HepG2 (cell line): Measurements from ENCODE around the gene CHRNB2. TPM values are rescaled to one million over a fixed set of nuclear protein-coding genes. Genes with fewer than 3 reads are reported as not detected.

Source experiments
- ATAC-seq: fragments of 200-7000 bp; cut with Tn5 transposase; 3 replicates; pipeline ENCODE4 v1.9.1; 2020; ENCODE audit warnings: mild to moderate bottlenecking, moderate library complexity
- BruUV-seq: library from RNA; stranded (reverse); fragments of 400-500 nt; replicated peaks from 2 replicates; lab custom pipeline; 2021; lab: Mats Ljungman, UMichigan
- CTCF ChIA-PET: fragments of 300-600 bp; formaldehyde crosslinking; extraction: SDS; loops from one replicate; lab custom pipeline; 2021; ENCODE audit warnings: low total read pairs, inconsistent platforms, low intra/inter-chr PET ratio; lab: Yijun Ruan, JAX
- POLR2A ChIA-PET: fragments of 350-600 bp; sonication (Branson Sonifier 250); formaldehyde crosslinking; loops from one replicate; lab custom pipeline; 2020; ENCODE audit warnings: antibody characterized with exemption, inconsistent platforms; lab: Yijun Ruan, JAX
- DNase-seq: peaks from one replicate; pipeline ENCODE4 v3.0.0-alpha.2; 2015; ENCODE audit warnings: low spot score
- FAIRE-seq: peaks from 3 replicates; lab custom pipeline; 2011; peaks lifted over from hg19 to GRCh38; lab: Jason Lieb, UNC
- H2AFZ ChIP-seq: one replicate; pipeline ENCODE4 v1.6.1; 2011; ENCODE audit warnings: low read length, inconsistent platforms
- H3K27ac ChIP-seq: fragments of 300-600 bp; 3 replicates; pipeline ENCODE4 v1.8.0; 2011; ENCODE audit warnings: mixed run types, mild to moderate bottlenecking, mixed read lengths, low read length, inconsistent platforms; ENCODE audit not compliant: insufficient read depth; ENCODE audit errors: extremely low read length
- H3K27me3 ChIP-seq, 2 experiments: fragments of 200-600 bp in 1 of 2; 2 replicates in 1 of 2; 3 replicates in 1 of 2; pipeline versions ENCODE4 v1.6.0 to v1.8.0; 2011; ENCODE audit warnings: low read length in 2 of 2, mild to moderate bottlenecking in 2 of 2, moderate library complexity in 2 of 2, inconsistent platforms in 1 of 2; ENCODE audit not compliant: insufficient read depth in 2 of 2, control insufficient read depth in 1 of 2
- H3K36me3 ChIP-seq, 2 experiments: fragments of 200-600 bp in 1 of 2; replicated peaks in 1 of 2; 2 replicates in 1 of 2; 3 replicates in 1 of 2; pipeline versions ENCODE4 v1.5.1 to v1.8.0; 2011; ENCODE audit warnings: low read length in 2 of 2, inconsistent platforms in 1 of 2; ENCODE audit not compliant: insufficient read depth in 2 of 2, control insufficient read depth in 1 of 2
- H3K4me1 ChIP-seq: 2 replicates; pipeline ENCODE4 v1.5.1; 2012; ENCODE audit warnings: low read length, inconsistent platforms; ENCODE audit not compliant: insufficient read depth
- H3K4me2 ChIP-seq: 2 replicates; pipeline ENCODE4 v1.6.0; 2011; ENCODE audit warnings: low read depth, low read length, inconsistent platforms
- H3K4me3 ChIP-seq, 3 experiments: fragments of 200-600 bp in 1 of 3; sonication (generic), shearing (Covaris generic) in 1 of 3; replicated peaks in 1 of 3; 2 replicates each; pipeline ENCODE4 v1.5.1; 2011 to 2016; ENCODE audit warnings: low read length in 3 of 3, inconsistent platforms in 2 of 3, low read depth in 2 of 3, mild to moderate bottlenecking in 2 of 3, control low read depth in 1 of 3, mixed read lengths in 1 of 3; ENCODE audit not compliant: insufficient read depth in 1 of 3
- H3K79me2 ChIP-seq: one replicate; pipeline ENCODE4 v1.6.1; 2011; ENCODE audit warnings: low read length, inconsistent platforms; ENCODE audit not compliant: insufficient read depth
- H3K9ac ChIP-seq: 2 replicates; pipeline ENCODE4 v1.6.0; 2011; ENCODE audit warnings: mild to moderate bottlenecking, low read depth, low read length, inconsistent platforms; ENCODE audit not compliant: insufficient read depth
- H3K9me3 ChIP-seq: 2 replicates; pipeline ENCODE4 v1.5.1; 2012; ENCODE audit warnings: mild to moderate bottlenecking, low read length
- H4K20me1 ChIP-seq: 2 replicates; pipeline ENCODE4 v1.6.0; 2011; ENCODE audit warnings: inconsistent platforms, mild to moderate bottlenecking, low read length, moderate library complexity; ENCODE audit not compliant: insufficient read depth
- CEBPB ChIP-seq: IDR thresholded peaks from 2 replicates; pipeline ENCODE4 v1.6.1; 2011; ENCODE audit warnings: low read depth, low read length, improper control_type of control experiment, borderline replicate concordance
- DMAP1 ChIP-seq: IDR thresholded peaks from 2 replicates; pipeline ENCODE4 v1.6.1; 2016
- HBP1 ChIP-seq: IDR thresholded peaks from 2 replicates; pipeline ENCODE4 v1.6.1; 2016; ENCODE audit warnings: low read depth, control low read depth
- HCFC1 ChIP-seq: fragments of 150-350 bp; IDR thresholded peaks from 2 replicates; pipeline ENCODE4 v1.6.1; 2014; ENCODE audit warnings: low read depth, low read length
- PHB2 ChIP-seq: fragments of 450-650 bp; IDR thresholded peaks from 2 replicates; pipeline ENCODE4 v1.6.1; 2018; ENCODE audit not compliant: partially characterized antibody
- PHF21A ChIP-seq: sonication (generic); formaldehyde crosslinking; IDR thresholded peaks from 2 replicates; pipeline ENCODE4 v1.5.0; 2020; ENCODE audit warnings: mild to moderate bottlenecking, missing genetic modification reagents
- SNAI1 ChIP-seq: sonication (generic); formaldehyde crosslinking; IDR thresholded peaks from 2 replicates; pipeline ENCODE4 v1.5.0; 2020; ENCODE audit warnings: mild to moderate bottlenecking, missing genetic modification reagents, borderline replicate concordance
- TBL1XR1 ChIP-seq: fragments of 150-350 bp; IDR thresholded peaks from 2 replicates; pipeline ENCODE4 v1.6.1; 2014; ENCODE audit warnings: borderline replicate concordance, low read length; ENCODE audit not compliant: partially characterized antibody
- ZNF670 ChIP-seq: sonication (generic); formaldehyde crosslinking; IDR thresholded peaks from 2 replicates; pipeline ENCODE4 v1.8.0; 2022; ENCODE audit warnings: mild to moderate bottlenecking, missing genetic modification reagents, borderline replicate concordance
- ZNF788 ChIP-seq: sonication (generic); formaldehyde crosslinking; IDR thresholded peaks from 2 replicates; pipeline ENCODE4 v1.5.0; 2020; ENCODE audit warnings: mild to moderate bottlenecking, missing genetic modification reagents, borderline replicate concordance
- WGBS: methylation state at CpG from one replicate; pipeline ENCODE4 v1.1.6; 2017; ENCODE audit warnings: low lambda C conversion rate; 5-methylcytosine and 5-hydroxymethylcytosine counted together
- in situ Hi-C: cut with HindIII; loops from 2 replicates; pipeline ENCODE4 v1.10.0; 2017; ENCODE audit warnings: low pct_unique_long_range_greater_than_20kb; ENCODE audit not compliant: extremely low pct_ligation_motif_present
- intact Hi-C: fragments of 100-400 bp; cut with micrococcal nuclease; formaldehyde crosslinking; loops from one replicate; pipeline ENCODE4 v1.10.0; 2022; ENCODE audit not compliant: unreplicated experiment
- polyA plus RNA-seq, 8 experiments: library from polyadenylated mRNA; depleted of rRNA in 3 of 8; stranded (reverse) in 7 of 8; unstranded in 1 of 8; fragments of >200 nt; fragmentation: Illumina TruSeq in 4 of 8; extraction: Trizol in 4 of 8; gene quantifications; 2 replicates each; pipeline versions ENCODE4 v1.2.1 to v1.2.3, GENCODE V29; 2011 to 2016; ENCODE audit warnings: low read depth in 4 of 8, missing spikeins in 1 of 8, mixed read lengths in 1 of 8; ENCODE audit not compliant: insufficient read depth in 1 of 8
- total RNA-seq, 5 experiments: library from RNA; depleted of rRNA; stranded (reverse); fragments of >200 nt; fragmentation: Illumina TruSeq; extraction: Trizol; gene quantifications; 2 replicates each; pipeline ENCODE4 v1.2.3, GENCODE V29; 2016; ENCODE audit warnings: low read depth in 1 of 5

Gene CHRNB2
- total and polyA plus RNA-seq, 2 of the 13 experiments (the other 11 are each of a cell fraction or from before 2014, with no cell fraction given), result 0.03 to 0.07 TPM

GRCh38 chr1:154594811-154595210, 27.2 kb downstream of the CHRNB2 start:
- H4K20me1 ChIP-seq, result peaks cover 7% of the 10 kb centered on the region; the same call in 1 of the 2 replicates
- WGBS, result 95% methylated on average over 7 of the region's 7 CpGs

More at GRCh38 chr1:154594811-154595210, 27.2 kb downstream of the CHRNB2 start:
- H3K4me1 ChIP-seq, result 0 out of 2 replicates have a peak, but pooled peaks cover 7% of the 10 kb centered on the region
- DNase-seq (no peak), ATAC-seq (no peak), FAIRE-seq (no peak)
- no peak for TF ChIP-seq HCFC1
- no peak for TF ChIP-seq SNAI1 (CRISPR knock-in tag)
- TF ChIP-seq PHB2, result no peak
- TF ChIP-seq ZNF788 (CRISPR knock-in tag), result no peak
- no peak for TF ChIP-seq ZNF670 (CRISPR knock-in tag)
- TF ChIP-seq HBP1 (CRISPR knock-in tag), result no peak
- TF ChIP-seq DMAP1, result no peak
- no peak for TF ChIP-seq PHF21A (CRISPR knock-in tag)
- no peak for TF ChIP-seq CEBPB
- TF ChIP-seq TBL1XR1, result no peak
- H3K27me3 ChIP-seq, result no peaks in the 10 kb centered on the region
- H3K9me3 ChIP-seq, result no peaks in the 10 kb centered on the region
- BruUV-seq, result no TSS peak
- ChIA-PET POLR2A (interaction anchor here (1.6 kb wide), 1 partner anchor 10 kb away, joined by 6 read pairs; no protein-coding TSS in a partner anchor), CTCF (no interaction called here)
- H3K27ac ChIP-seq, result no peak overlapping the region
- intact Hi-C loops, result no loop called here
- H3K4me2 ChIP-seq, result no peak overlapping the region
- peaks cover 5% of the 10 kb centered on the region for H3K79me2 ChIP-seq
- no peak overlapping the region for H3K4me3 ChIP-seq
- H3K36me3 ChIP-seq, result peaks cover 33 to 96% of the 10 kb centered on the region in 2 experiments
- in situ Hi-C loops, result no loop called here
- H2AFZ ChIP-seq, result no peak overlapping the region
- no peak overlapping the region for H3K9ac ChIP-seq
